ENCODE data around the gene CETN2. TPM values are rescaled to one million over a fixed set of nuclear protein-coding genes. Genes with fewer than 3 reads are reported as not detected.
A peak's percentile ranks its signal among the peaks of the same experiment; 100 is the strongest.
"Not testable (repeated sequence)": the region's sequence is repeated elsewhere in the genome, so short reads cannot be mapped to it uniquely, and the experiment has no call there.

The CETN2 gene
- 21.9 and 29.2 TPM in 2 replicates for total RNA-seq (2014; rRNA removed; shearing (Covaris generic))

DNA sequence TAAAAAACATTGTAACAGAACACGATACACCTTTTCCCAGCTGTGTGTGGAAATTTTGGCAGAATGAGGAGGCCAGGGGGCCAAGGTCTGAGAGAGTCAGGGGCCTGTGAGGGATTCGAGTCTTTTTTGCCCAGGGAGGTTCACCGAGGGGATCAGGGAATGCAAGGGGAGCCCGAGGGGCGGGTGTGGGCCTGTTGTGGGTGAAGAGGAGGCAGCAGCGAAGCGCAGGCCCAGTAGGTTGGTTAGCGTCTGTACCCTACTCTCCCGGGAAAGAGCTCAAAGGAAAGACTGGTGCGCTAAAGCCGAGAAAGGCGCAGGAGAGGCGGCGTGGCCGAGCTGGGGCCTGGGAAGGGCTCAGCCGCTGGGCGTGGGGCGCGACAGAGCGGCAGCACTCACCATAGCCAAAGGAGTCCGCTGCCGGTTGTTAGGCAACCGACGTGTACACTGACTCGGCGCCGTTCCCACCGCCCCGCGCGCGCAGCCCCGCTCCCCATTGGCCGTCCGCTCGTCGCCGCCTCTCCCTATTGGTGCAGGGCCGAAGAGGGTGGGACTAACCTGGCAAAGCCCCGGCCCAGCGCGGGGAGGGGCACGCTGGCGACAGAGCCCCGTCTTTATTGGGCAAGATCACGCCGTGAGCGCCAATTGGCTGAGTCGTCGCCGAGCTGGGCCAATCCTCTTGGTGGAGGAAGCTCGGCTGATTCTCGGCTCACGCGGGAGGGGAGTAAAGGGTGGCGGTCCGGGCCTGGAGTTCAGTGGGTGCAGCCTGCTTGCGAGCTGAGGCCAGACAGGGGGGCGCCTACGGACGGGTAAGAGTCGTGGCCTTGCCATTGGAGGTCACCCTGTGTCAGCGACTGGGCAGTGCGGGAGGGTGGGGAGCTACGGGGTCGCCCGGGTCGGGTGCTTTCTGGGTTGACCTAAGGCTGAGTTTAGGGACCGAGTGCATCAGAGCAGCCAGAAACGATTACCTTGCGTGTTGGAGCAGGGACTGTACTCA is at the start of gene CETN2, which contains the start of gene NSDHL:
CETN2 (minus strand) TSS at position 446 of the 994 bp plus-strand sequence; CDS start at position 399, 47 bp downstream.
NSDHL (plus strand) TSS at position 752 of the 994 bp plus-strand sequence. CDS start 15,262 bp downstream, outside the sequence.
- peak; percentile 98 for DNase-seq (ENCODE audit: low spot score)

DNA sequence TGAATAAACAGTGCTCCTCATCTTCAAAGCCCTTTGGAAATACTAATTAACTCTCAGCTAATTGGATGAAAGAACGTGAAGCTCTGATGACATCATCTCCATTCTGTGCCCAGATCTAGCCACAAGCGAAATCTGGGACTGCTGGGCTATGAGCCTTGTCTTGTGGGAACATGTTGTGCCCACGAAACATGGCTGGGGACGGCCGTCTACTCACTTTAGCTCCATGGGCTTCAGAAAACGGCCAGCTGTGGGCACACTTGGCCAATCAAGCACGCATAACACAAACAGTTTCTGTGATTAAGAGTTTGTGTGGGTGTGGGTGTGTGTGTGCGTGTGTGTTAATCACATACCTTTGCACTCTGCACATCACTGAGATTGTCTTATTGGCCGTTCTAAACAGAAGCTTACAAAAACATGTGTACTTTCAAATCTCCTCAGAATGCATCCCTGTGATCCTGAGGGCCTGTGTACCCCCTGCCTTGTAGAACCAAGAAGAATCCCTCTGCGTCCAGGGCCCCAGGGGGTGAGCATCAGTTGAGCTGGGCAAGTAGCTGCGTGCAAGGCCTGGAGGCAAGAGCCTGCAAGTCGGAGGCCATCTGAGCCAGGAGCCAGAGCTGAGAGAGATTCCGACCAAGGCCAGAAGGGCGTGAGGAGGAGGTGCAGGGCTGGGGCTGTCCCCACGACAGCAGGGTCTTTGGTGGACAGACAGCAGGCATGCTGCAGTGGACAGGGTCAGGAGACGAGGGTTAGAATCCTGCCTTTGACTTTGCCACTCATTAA is 48.6 kb upstream of the CETN2 start:
- DNase-seq (ENCODE audit: low spot score): no peak

DNA sequence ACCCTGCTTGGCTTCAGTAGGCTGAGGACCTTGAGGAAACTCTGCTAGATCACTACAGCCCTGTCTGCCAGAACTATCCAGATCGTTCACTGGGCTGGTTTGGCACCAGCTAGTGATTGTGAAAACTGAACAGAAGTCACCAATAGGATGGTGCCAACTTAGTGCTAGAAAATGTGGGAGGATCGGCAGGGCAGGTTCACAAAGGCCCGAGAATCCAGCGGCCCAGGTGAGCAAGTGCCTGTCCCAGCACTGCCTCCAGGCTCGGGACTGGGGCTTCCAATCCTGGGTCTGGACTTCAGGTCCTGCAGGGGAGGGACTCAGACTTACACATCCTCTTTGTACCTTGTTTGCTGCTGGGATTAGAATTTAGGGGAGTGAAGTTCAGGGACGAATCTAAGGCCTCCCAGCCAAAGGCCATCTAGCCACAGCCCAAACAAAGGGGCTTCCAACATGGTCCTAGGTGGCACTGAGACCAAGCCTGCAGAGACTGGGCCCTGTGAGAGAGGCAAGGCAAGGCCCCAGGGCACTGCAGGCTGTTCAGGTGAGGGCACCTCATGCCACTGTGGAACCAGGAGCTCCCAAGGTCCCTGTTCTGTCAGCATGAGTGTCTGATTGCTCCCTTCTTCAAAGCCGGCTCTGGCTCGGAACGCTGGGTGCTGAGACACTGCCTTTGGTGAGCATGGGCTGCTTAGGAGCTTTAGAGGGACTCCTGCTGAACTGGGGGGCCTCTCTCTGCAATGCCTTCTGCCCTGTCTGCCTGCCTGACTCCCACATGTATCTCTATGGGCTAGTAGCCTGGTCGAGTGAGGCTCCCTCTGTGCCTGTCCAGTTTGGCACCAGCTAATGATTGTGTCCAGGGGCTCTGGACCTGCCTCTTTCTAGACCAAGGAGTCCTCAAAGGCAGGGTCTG is 46.6 kb upstream of the CETN2 start:
- no peak for DNase-seq (ENCODE audit: low spot score)

DNA sequence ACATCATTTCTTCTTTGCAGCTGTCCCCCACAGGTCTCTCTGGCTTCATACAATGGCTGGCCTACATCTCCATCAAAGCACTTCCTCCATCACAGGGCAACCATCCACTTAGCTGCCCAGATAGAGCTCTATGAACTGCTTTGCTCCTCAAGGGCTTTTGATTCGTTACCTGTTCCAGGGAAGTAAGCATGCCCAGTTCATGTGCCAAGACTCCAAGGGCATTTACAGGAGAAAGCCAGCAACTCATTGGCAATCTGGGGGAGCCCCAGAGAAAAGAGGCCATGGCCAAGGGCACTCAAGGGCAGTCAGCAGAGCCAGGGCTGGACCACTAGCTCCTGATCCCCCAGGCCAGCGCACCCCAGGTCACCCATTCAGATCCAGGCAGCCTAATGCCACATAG is 42.8 kb upstream of the CETN2 start:
- DNase-seq (ENCODE audit: low spot score): no peak

DNA sequence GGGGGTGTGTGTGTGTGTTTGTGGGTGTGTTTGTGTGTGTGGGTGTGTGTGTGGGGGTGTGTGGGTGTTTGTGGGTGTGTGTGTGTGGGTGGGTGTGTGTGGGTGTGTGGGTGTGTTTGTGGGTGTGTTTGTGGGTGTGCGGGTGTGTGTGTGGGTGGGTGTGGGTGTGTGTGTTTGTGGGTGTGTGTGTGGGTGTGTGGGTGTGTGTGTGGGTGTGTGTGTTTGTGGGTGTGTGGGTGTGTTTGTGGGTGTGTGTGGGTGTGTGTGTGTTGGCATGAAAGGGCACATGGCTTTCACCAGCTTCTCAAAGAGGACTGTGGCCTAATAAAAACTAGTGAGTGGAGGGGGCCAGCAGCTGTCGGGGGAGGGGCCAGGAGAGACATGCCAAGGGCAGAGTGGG is 42.0 kb upstream of the CETN2 start:
- DNase-seq (ENCODE audit: low spot score): no peak

DNA sequence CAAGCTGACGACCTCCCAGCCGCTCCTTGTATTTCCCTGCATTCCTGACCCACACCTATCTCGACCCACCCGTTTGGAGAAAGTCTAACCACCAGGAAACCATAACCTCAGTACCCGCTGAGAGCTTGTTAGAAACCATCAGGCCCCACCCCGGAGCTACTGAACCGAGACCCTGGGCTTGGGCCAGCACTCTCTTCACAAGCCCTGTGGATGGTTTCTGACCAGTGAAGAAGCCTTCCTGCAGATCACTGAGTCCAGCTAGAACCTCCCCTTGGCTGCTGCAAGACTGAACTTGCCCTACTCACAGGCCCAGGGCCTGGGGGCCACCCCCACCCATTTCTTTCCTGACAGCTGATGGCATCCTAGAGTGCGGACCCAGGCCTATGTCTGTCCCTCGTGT is 40.7 kb upstream of the CETN2 start:
- no peak for DNase-seq (ENCODE audit: low spot score)

DNA sequence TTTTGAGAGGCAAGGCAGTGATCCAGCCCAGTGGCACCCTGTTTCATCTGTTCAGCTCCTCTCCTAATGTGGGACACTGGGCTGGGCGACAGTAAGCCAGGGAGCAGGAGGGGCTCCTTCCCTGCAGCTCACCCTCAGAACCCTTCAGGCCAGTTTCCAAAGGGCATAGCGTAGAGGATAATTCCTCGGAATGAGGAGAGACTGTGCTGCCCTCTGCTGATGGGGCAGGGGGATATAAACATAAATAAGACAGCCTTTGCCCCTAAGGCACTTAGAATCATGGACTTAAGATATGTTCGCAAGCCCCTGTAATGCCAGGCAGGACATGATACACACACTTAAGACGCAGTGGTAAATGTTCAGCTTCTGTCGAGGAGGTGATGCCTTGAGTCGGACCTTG is 39.4 kb upstream of the CETN2 start:
- DNase-seq (ENCODE audit: low spot score): no peak

DNA sequence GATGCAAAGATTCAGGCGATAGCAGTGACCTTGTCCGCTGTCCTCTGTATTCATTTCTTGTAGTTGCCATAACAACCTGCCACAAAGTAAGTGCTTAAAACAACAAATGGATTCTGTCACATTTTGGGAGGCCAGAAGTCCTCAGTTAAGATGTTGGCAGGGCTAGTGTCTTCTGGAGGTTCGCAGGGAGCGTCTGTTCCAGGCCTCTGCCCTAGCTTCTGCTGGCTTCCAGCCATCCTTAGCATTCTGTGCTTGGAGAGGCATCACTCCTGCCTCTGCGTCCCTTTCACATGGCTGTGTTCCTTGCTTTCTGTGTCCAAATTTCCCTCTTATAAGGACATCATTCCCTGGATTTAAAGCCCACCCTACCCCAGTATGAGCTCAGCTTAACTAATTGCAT is 35.8 kb upstream of the CETN2 start:
- DNase-seq (ENCODE audit: low spot score): no peak

DNA sequence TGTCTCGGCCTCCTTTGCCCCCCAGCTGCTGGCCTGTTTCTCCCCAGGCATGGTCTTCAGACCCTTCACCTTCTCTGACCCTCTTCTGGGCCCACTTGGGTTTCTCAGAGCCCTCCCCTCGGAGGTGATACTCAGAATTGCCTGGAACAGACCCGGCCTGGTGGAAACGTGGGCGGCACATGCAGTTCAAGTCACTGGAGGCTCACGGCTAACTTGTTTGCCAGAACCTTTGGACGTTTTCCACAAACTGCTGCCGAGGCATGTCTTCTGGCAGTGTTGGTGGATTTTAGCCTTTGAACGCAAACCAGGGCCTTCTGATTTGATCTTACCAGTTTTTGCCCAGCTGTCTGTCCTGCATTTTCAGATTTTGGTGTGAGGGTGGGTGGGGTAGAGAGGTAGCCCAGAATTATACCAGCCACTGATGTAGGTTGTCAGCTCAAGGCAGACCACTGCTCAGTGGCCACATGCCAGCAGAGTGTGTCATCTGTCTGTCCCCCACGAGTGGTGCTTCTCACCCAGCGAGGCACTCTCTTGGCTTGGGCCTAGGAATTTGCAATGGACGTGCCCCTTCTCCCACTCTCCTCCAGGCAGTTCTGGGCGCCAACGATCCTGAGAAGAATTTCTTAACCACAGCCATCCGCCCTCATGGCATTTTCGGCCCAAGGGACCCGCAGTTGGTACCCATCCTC is 34.8 kb upstream of the CETN2 start:
- DNase-seq (ENCODE audit: low spot score): no peak

DNA sequence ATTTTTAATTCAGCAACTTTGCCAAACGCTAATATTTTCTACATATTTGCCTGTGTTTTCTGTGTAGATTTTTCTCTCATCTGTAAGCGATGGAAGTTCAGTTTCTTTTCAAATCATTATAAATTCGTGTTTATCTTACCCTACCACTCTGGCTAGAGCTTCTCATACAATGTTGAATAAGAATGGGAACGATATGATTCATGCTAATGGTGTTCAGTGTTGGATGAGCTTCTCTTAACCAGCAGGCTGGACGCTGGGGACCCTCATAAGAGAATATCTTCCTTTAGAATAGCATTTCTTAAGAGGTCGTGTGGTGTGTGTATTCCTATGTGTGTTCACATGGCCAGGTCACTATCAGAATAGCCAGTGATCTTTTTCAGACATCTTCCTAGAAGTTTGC is 31.3 kb upstream of the CETN2 start:
- DNase-seq (ENCODE audit: low spot score): no peak

DNA sequence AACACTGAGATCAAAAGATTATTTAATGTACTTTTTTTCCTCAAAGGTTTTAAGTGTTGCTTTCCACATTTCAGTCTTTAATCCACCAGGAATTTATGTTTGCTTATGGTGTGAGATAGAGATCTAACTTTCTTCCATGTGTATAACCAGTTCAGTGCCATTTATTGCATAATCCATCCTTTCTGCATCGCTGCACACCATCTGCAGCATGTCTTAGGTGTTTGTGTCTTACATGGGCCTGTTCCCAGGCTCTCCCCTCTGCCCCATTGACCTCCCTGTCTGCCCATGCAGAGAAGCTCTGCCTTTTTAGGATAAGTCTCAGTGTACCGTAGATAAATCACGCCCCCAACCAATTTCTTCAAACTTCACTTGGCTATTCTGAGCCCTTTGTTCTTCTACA is 30.6 kb upstream of the CETN2 start:
- DNase-seq (ENCODE audit: low spot score): no peak

DNA sequence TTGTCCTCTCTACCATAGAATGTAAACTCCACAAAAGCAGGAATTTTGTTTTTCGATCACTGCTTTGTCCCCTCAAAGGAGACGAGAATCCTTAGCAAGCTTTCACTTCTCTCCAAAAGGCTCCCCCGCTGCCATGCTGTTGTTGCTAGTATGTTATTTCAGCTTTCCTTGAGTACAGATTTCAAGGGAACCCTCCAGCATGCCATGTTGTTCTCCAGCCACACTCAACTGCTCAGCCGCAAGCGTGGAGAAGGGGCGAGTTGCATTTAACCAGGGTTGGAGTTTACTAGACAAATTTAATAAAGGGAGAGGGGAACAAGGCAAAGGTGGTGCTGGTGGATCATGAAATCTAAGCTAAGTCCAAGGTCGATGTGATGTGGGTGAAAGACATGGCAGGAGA is 23.4 kb upstream of the CETN2 start:
- DNase-seq (ENCODE audit: low spot score): no peak

DNA sequence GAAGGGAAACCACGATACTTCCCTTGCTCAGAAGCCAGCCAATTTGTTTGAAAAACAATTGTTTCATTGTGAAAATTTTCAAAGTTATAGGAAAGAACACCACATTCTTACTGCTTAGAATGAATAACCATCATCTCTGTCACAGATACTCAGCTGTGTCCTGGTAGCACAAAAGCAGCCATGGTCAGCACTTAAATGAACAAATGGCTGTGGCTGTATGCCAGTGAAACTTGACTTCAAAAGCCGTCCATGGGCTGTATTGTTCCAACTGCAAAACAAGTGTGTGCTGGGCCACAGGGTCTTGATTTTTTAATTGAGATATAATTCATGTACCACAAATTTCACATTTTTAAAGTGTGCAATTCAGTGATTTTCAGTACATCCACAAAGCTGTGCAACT is 19.9 kb upstream of the CETN2 start:
- no peak for DNase-seq (ENCODE audit: low spot score)

DNA sequence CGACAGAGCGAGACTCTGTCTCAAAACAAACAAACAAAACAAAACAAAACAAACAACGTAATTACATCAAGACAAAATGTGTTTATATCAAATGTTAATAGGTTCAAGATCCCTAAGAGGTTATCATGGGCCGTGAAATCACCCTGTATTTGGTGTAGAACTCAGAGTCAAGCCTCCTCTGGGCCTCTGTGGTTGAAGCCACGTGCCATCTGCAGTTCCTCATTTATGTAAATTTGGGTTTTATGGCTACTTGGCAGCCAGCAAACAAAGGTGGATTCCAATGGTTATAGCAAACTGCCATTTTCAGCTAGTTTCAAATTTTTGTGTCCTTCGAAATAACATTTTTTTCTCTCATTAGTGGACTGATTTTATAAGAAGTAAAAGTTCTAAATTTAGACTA is 16.7 kb upstream of the CETN2 start:
- no peak for DNase-seq (ENCODE audit: low spot score)

DNA sequence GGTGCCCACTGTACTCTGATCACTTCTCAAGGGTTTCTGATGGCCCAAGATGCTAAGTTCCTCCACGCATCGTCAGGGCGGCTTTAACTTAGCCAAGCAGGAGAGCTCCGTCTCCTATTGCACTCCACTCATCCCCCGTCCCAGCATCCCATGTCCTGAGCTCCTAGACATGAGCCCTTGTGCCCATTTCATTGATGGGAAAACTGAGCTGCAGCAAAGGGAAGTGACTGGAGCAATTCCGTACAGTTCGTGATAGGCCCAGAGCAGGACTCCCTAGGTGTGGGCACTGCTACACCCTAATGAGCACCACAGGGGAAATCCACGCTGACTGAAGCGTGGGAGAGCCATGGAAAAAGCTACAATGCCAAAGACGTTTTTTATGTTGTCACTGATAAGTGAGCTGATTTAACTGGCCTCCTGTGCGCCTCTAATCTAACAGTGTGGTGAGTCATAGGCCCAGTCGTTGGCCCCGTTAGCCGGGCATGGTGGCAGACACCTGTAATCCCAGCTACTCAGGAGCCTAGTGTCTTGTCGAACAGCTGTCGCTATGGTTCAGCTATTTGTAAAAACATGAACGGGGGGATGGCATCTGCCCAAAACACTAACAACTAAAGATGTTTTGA is 15.2 kb upstream of the CETN2 start:
- DNase-seq (ENCODE audit: low spot score): no peak

DNA sequence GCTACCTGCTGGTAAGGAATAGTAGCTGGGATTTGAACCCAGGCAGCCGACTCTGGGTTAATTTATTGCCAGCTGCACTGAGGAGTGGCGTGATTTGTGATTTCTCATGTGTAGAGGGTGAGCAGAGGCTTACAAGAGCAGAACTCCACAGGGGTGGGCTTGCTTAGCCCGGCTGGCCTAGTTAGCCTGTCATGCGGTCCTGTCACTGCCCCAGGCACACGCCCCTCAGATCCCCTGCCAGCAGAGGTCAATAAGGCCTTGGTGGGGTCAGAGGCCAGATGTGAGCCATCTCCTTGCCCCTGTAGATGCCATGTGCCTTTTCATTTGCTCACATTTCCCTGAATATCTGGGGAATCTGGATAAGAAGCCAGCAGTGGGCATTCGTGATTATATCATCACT is 13.7 kb upstream of the CETN2 start:
- DNase-seq (ENCODE audit: low spot score): no peak

DNA sequence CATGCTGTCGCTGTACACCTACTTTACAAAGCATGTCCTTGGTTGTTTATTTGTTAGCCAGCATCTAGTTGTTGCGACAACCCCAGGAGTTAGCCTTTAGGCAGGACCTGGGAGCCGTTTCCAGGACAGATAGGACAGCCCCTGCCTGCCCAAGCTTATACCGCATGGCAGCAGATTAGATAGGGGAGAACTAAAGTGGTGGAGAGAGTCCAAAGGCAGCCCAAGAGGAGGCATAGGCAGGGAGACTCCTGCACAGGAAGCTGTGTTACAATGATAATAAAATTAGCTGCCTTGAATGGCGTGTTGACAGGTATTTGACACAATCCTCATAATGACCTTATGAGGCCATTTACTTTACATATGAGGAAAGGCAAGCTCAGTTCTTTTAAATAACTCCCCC is 13.3 kb upstream of the CETN2 start:
- DNase-seq (ENCODE audit: low spot score): no peak

DNA sequence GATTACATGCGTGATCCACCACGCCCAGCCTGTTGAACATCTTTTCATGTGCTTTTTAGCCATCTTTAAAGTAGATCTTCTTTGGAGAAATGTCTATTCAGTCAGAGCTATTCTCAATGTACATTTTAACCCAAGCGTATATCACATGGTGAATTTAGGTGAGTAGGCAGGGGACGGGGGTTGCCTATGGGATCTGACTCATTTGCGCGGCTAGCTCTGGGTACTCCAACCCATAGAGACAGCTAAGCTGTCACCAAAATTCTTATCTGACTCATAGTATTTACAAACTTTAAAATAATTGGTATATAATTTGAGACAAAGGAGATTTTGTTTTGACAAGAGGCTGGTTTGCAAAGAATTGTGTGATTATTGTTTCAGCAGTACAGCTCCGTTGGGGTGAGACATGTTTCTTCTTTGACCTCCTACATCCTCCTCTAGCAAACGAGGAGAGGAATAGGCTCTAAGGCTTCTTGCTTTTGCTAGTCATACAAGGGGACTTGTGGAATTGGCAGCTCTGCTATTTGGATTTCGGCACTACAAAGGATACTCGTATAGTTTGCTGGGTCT is 12.3 kb upstream of the CETN2 start:
- DNase-seq (ENCODE audit: low spot score): no peak

DNA sequence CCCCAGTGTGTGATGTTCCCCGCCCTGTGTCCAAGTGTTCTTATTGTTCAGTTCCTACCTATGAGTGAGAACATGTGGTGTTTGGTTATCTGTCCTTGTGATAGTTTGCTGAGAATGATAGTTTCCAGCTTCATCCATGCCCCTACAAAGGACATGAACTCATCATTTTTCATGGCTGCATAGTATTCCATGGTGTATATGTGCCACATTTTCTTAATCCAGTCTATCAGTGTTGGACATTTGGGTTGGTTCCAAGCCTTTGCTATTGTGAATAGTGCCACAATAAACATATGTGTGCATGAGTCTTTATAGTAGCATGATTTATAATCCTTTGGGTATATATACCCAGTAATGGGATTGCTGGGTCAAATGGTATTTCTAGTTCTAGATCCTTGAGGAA is 4.9 kb upstream of the CETN2 start:
- not testable (repeated sequence) for DNase-seq (ENCODE audit: low spot score)

DNA sequence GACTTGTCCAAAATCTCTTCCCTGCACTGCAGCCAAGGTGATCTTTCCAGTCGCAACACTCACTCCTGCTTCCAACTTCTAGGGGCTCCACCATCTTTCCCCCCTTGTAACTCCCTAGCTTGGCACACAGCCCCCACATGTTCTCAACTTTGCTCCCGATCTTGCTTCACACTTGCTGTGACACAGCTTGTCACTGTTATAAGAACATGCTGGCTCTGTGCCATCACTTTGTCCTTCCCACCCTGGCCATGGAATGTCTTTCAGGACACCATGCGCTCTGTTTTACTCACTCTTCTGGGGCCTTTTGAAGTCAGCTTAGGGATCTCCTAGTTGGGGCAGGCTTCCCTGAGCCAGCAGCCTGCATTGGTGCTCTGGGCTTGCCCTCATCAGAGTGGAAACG is 2.8 kb upstream of the CETN2 start:
- DNase-seq (ENCODE audit: low spot score): no peak

Data from HT-29 (cell line).